NCI-H1930 (cell line): ENCODE data around the gene TRIM2.
"Not testable (repeated sequence)": the region's sequence is repeated elsewhere in the genome, so short reads cannot be mapped to it uniquely, and the experiment has no call there.

Experiments used
- DNase-seq, 2 experiments: peaks; one replicate each; lab custom pipeline; 2025; lab: John Stamatoyannopoulos, UW

TRIM2 gene

GRCh38 chr4:153204247-153204671 is at the start of gene TRIM2:
Gene TRIM2 (plus strand): TSS chr4:153204443. CDS start chr4:153204531, 88 bp downstream.
- DNase-seq, result no peak

- DNase-seq, result no peak
These were observed 48.6 kb upstream of the TRIM2 start for GRCh38 chr4:153155686-153156085.

GRCh38 chr4:153156263-153156662 is 48.0 kb upstream of the TRIM2 start:
- no peak for DNase-seq

GRCh38 chr4:153156721-153157120 is 47.5 kb upstream of the TRIM2 start:
- no peak for DNase-seq

GRCh38 chr4:153159016-153159415 is 45.2 kb upstream of the TRIM2 start:
- no peak for DNase-seq

GRCh38 chr4:153159728-153160221 is 44.5 kb upstream of the TRIM2 start:
- no peak for DNase-seq

GRCh38 chr4:153160821-153161220 is 43.4 kb upstream of the TRIM2 start:
- DNase-seq, result no peak

- no peak for DNase-seq
These were observed 42.8 kb upstream of the TRIM2 start for GRCh38 chr4:153161226-153161963.

GRCh38 chr4:153165236-153165635 is 39.0 kb upstream of the TRIM2 start:
- not testable (repeated sequence) for DNase-seq

GRCh38 chr4:153166716-153167501 is 37.3 kb upstream of the TRIM2 start:
- DNase-seq, result no peak

- DNase-seq, result no peak
These were observed 34.5 kb upstream of the TRIM2 start for GRCh38 chr4:153169776-153170175.

- no peak for DNase-seq
These were observed 33.8 kb upstream of the TRIM2 start for GRCh38 chr4:153170407-153170806.

- DNase-seq, result no peak
These were observed 29.2 kb upstream of the TRIM2 start for GRCh38 chr4:153174821-153175567.

- no peak for DNase-seq
These were observed 27.3 kb upstream of the TRIM2 start for GRCh38 chr4:153176938-153177337.

- no peak for DNase-seq
These were observed 26.4 kb upstream of the TRIM2 start for GRCh38 chr4:153177841-153178240.

- no peak for DNase-seq
These were observed 25.1 kb upstream of the TRIM2 start for GRCh38 chr4:153179100-153179499.

GRCh38 chr4:153181293-153181692 is 22.9 kb upstream of the TRIM2 start:
- no peak for DNase-seq

GRCh38 chr4:153181700-153182099 is 22.5 kb upstream of the TRIM2 start:
- DNase-seq, result no peak

GRCh38 chr4:153183146-153183545 is 21.1 kb upstream of the TRIM2 start:
- no peak for DNase-seq

GRCh38 chr4:153185331-153185852 is 18.9 kb upstream of the TRIM2 start:
- DNase-seq, result no peak

- DNase-seq, result no peak
These were observed 18.1 kb upstream of the TRIM2 start for GRCh38 chr4:153186046-153186728.
